Suprapubic skin (tissue), 4 donors: Measurements from ENCODE around the gene UFSP2. TPM values are rescaled to one million over a fixed set of nuclear protein-coding genes. Genes with fewer than 3 reads are reported as not detected.

Source experiments
- DNase-seq, 2 donors: peaks; one replicate each; pipeline ENCODE4 v3.0.0-alpha.2; 2019; ENCODE audit warnings: low spot score in 2 of 2
- H3K27ac ChIP-seq: fragments of 200-600 bp; sonication (generic); one replicate; pipeline ENCODE4 v1.5.1; 2019
- H3K27me3 ChIP-seq: fragments of 200-600 bp; sonication (generic); one replicate; pipeline ENCODE4 v1.5.1; 2019
- H3K36me3 ChIP-seq: fragments of 200-600 bp; sonication (generic); one replicate; pipeline ENCODE4 v1.5.1; 2019
- H3K4me1 ChIP-seq: fragments of 200-600 bp; sonication (generic); one replicate; pipeline ENCODE4 v1.5.1; 2019
- H3K4me3 ChIP-seq: fragments of 200-600 bp; sonication (generic); one replicate; pipeline ENCODE4 v1.5.1; 2019; ENCODE audit warnings: mild to moderate bottlenecking
- H3K9me3 ChIP-seq: fragments of 200-600 bp; sonication (generic); one replicate; pipeline ENCODE4 v1.5.1; 2019
- EP300 ChIP-seq: sonication (generic); formaldehyde crosslinking; IDR thresholded peaks from one replicate; pipeline ENCODE4 v1.6.1; 2017; ENCODE audit warnings: antibody characterized with exemption
- POLR2A ChIP-seq, 2 donors: fragments of 450-650 bp; IDR thresholded peaks; one replicate each; pipeline ENCODE4 v1.6.1; 2017; ENCODE audit warnings: antibody characterized with exemption in 2 of 2, mild to moderate bottlenecking in 2 of 2, moderate library complexity in 2 of 2
- POLR2AphosphoS5 ChIP-seq, 3 donors: sonication (generic); formaldehyde crosslinking; IDR thresholded peaks; one replicate each; pipeline ENCODE4 v1.6.1; 2017; ENCODE audit warnings: antibody characterized with exemption in 3 of 3
- WGBS: methylation state at CpG from one replicate; pipeline ENCODE4 v1.1.5; 2018; 5-methylcytosine and 5-hydroxymethylcytosine counted together
- total RNA-seq, 4 donors: library from RNA; depleted of rRNA; stranded (reverse); fragments of >200 nt; gene quantifications; one replicate each; pipeline ENCODE4 v1.1.0, GENCODE V29; 2016
- TF ChIP-seq, protein P1 (sequence below), 2 donors: fragments of 200-600 bp in 1 of 2; fragments of 450-650 bp in 1 of 2; sonication (generic) in 1 of 2; IDR thresholded peaks; one replicate each; pipeline ENCODE4 v1.5.1; 2016 to 2019; ENCODE audit warnings: antibody characterized with exemption in 2 of 2, mild to moderate bottlenecking in 1 of 2, moderate library complexity in 1 of 2

Gene UFSP2
- total RNA-seq, 4 donors from 2014 or later, result 20.6 to 35.7 (median 28.7) TPM

DNA sequence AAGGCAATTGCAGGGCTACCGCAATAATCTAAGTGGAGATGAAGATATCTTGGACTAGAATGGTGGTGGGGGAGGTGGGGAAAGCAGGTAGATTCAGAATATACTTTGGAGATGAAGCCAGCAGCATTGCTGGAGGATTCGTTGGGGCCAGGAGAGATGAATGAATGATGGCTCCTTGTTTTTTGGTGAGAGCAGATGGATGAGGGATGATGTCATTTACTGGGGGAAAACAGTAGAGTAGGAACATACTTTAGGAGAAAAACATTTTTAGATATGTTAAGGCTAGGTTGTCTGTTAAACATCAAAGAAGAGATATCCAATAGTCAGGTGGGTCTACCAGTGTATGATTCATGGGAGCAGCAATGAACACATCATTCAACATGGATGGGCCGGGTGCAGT is 39.9 kb upstream of the UFSP2 start:
- Histone ChIP-seq H3K27ac (no peak overlapping the region), H3K27me3 (no peaks in the 10 kb centered on the region), H3K36me3 (no peaks in the 10 kb centered on the region), H3K9me3 (no peaks in the 10 kb centered on the region), H3K4me3 (no peak overlapping the region), H3K4me1 (peaks cover 6% of the 10 kb centered on the region)
- TF ChIP-seq POLR2AphosphoS5 (IDR thresholded peaks at IDR 0.05) (no peak), EP300 (no peak), POLR2A (IDR thresholded peaks at IDR 0.05) (no peak)
- TF ChIP-seq, protein P1, sequence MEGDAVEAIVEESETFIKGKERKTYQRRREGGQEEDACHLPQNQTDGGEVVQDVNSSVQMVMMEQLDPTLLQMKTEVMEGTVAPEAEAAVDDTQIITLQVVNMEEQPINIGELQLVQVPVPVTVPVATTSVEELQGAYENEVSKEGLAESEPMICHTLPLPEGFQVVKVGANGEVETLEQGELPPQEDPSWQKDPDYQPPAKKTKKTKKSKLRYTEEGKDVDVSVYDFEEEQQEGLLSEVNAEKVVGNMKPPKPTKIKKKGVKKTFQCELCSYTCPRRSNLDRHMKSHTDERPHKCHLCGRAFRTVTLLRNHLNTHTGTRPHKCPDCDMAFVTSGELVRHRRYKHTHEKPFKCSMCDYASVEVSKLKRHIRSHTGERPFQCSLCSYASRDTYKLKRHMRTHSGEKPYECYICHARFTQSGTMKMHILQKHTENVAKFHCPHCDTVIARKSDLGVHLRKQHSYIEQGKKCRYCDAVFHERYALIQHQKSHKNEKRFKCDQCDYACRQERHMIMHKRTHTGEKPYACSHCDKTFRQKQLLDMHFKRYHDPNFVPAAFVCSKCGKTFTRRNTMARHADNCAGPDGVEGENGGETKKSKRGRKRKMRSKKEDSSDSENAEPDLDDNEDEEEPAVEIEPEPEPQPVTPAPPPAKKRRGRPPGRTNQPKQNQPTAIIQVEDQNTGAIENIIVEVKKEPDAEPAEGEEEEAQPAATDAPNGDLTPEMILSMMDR (IDR thresholded peaks at IDR 0.05), result no peak
- no peak for DNase-seq
- WGBS, result 89% methylated on average over 3 of the region's 3 CpGs

- no peak for DNase-seq
- H3K36me3 ChIP-seq, result no peaks in the 10 kb centered on the region
- TF ChIP-seq EP300, result no peak
- TF ChIP-seq POLR2AphosphoS5 (IDR thresholded peaks at IDR 0.05), result no peak
- TF ChIP-seq POLR2A (IDR thresholded peaks at IDR 0.05), result no peak
- TF ChIP-seq, protein P1 (IDR thresholded peaks at IDR 0.05), result no peak
- no peaks in the 10 kb centered on the region for H3K4me1 ChIP-seq
- H3K27ac ChIP-seq, result no peak overlapping the region
- no peaks in the 10 kb centered on the region for H3K9me3 ChIP-seq
- no peak overlapping the region for H3K4me3 ChIP-seq
- WGBS, result 48% methylated on average over 1 of the region's 1 CpG
- H3K27me3 ChIP-seq, result no peaks in the 10 kb centered on the region
Measured at GRCh38 chr4:185464887-185465286, 39.1 kb upstream of the UFSP2 start.

GRCh38 chr4:185464183-185464582 is 38.4 kb upstream of the UFSP2 start:
- WGBS, result 65% methylated on average over 6 of the region's 6 CpGs
- Histone ChIP-seq H3K27me3 (no peaks in the 10 kb centered on the region), H3K36me3 (no peaks in the 10 kb centered on the region), H3K4me1 (no peaks in the 10 kb centered on the region), H3K9me3 (no peaks in the 10 kb centered on the region), H3K4me3 (no peak overlapping the region), H3K27ac (no peak overlapping the region)
- no peak for TF ChIP-seq EP300
- no peak for DNase-seq

GRCh38 chr4:185463541-185463940 is 37.8 kb upstream of the UFSP2 start:
- Histone ChIP-seq H3K4me1 (no peaks in the 10 kb centered on the region), H3K36me3 (no peaks in the 10 kb centered on the region), H3K4me3 (no peak overlapping the region), H3K27me3 (no peaks in the 10 kb centered on the region), H3K9me3 (no peaks in the 10 kb centered on the region), H3K27ac (no peak overlapping the region)
- no peak for TF ChIP-seq POLR2AphosphoS5 (IDR thresholded peaks at IDR 0.05)
- 97% methylated on average over 6 of the region's 6 CpGs for WGBS
- DNase-seq, result no peak

DNA sequence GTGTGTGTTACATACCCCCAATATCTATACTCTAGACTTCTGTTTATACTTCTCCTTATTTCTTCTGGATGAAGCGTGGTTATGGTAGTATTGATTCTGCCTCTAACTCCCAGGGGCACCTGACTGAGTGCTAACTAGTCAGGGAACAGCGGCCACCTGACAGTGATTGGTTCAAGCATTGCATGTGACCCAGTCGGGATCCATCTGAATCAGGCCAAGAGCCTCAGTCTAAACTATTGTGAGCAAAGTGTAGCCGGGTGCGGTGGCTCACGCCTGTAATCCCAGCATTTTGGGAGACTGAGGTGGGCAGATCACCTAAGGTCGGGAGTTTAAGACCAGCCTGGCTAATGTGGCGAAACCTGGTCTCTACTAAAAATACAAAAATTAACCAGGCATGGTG is 35.8 kb upstream of the UFSP2 start:
- no peak for DNase-seq
- Histone ChIP-seq H3K36me3 (no peaks in the 10 kb centered on the region), H3K4me1 (no peaks in the 10 kb centered on the region), H3K27me3 (no peaks in the 10 kb centered on the region), H3K27ac (no peak overlapping the region), H3K4me3 (no peak overlapping the region), H3K9me3 (no peaks in the 10 kb centered on the region)
- WGBS, result 93% methylated on average over 8 of the region's 8 CpGs
- no peak for TF ChIP-seq POLR2AphosphoS5 (IDR thresholded peaks at IDR 0.05)
- no peak for TF ChIP-seq POLR2A (IDR thresholded peaks at IDR 0.05)
- no peak for TF ChIP-seq EP300
- TF ChIP-seq, protein P1 (IDR thresholded peaks at IDR 0.05), result no peak

DNA sequence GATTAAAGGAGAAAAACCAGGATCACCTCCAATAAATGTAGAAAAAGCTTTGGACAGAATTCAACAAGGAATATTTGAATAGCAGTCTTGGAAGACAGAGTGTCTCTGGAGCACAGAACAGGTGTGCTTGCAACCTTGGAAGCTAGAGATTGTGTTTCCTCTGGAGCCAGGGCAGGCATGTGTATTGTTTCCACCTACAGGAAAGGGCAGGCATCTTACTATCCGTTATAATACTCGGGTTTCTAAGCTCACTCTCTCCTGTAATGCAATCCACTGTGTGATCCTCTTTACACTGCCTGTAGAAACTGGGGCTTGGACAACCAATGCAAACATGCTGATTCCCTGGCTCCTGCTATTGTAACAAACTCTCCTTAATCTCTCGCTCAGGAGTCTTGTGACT is 31.4 kb upstream of the UFSP2 start:
- TF ChIP-seq, protein P1 (IDR thresholded peaks at IDR 0.05), result no peak
- TF ChIP-seq POLR2AphosphoS5 (IDR thresholded peaks at IDR 0.05), result no peak
- no peak for TF ChIP-seq POLR2A (IDR thresholded peaks at IDR 0.05)
- no peak for TF ChIP-seq EP300
- H3K9me3 ChIP-seq, result no peaks in the 10 kb centered on the region
- 49% methylated on average over 3 of the region's 3 CpGs for WGBS
- DNase-seq, result no peak
- H3K36me3 ChIP-seq, result no peaks in the 10 kb centered on the region
- no peak overlapping the region for H3K27ac ChIP-seq
- no peak overlapping the region for H3K4me3 ChIP-seq
- H3K4me1 ChIP-seq, result no peaks in the 10 kb centered on the region
- no peaks in the 10 kb centered on the region for H3K27me3 ChIP-seq
